ENCODE measurements around the gene NAT14.
A peak's percentile ranks its signal among the peaks of the same experiment; 100 is the strongest.

The NAT14 gene

DNA sequence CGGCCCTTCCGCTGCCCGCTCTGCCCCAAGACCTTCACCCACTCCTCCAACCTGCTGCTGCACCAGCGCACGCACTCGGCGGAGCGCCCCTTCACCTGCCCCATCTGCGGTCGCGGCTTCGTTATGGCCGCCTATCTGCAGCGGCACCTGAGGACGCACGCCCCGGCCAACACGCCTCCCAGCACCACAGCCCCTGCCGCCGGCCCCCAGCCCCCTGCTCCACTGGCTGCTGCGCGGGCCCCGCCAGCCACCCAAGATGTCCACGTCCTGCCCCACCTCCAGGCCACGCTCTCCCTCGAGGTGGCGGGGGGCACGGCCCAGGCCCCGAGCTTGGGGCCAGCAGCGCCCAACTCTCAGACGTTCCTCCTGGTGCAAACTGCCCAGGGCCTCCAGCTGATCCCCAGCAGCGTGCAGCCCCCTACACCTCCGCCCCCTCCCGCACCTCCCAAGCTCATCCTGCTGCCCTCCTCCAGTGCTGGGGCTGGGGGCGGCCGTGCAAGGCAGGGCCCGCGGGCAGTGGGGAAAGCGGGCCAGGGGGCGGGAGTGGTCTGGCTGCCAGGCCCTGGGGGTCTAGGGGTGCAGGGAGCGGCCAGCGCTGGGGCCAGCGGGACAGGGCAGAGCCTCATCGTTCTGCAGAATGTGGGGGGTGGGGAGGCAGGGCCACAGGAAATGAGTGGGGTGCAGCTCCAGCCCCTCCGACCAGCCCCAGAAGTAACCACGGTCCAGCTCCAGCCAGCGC, 1.9 kb upstream of the NAT14 start:
- Histone ChIP-seq H3K4me1 (ENCODE audit: low read depth, poor library complexity, severe bottlenecking) (peaks cover 12% of the 10 kb centered on the region), H3K4me2 (no peak overlapping the region), H3K9ac (no peak overlapping the region), H2AFZ (ENCODE audit: low read depth) (no peak overlapping the region), H3K27me3 (ENCODE audit: insufficient read depth, low read depth) (peaks cover 16% of the 10 kb centered on the region; the same call in 1 of the 2 replicates), H3K79me2 (ENCODE audit: insufficient read depth, low read depth) (peaks cover 6% of the 10 kb centered on the region; the same call in 1 of the 2 replicates), H4K20me1 (ENCODE audit: insufficient read depth) (no peaks in the 10 kb centered on the region), H3K4me3 (IDR thresholded peaks at IDR 0.05; ENCODE audit: insufficient read depth, low read depth, low read length) (no peak overlapping the region), H3K27ac (no peak overlapping the region), H3K36me3 (ENCODE audit: insufficient read depth) (no peaks in the 10 kb centered on the region)
- TF ChIP-seq, protein P1, sequence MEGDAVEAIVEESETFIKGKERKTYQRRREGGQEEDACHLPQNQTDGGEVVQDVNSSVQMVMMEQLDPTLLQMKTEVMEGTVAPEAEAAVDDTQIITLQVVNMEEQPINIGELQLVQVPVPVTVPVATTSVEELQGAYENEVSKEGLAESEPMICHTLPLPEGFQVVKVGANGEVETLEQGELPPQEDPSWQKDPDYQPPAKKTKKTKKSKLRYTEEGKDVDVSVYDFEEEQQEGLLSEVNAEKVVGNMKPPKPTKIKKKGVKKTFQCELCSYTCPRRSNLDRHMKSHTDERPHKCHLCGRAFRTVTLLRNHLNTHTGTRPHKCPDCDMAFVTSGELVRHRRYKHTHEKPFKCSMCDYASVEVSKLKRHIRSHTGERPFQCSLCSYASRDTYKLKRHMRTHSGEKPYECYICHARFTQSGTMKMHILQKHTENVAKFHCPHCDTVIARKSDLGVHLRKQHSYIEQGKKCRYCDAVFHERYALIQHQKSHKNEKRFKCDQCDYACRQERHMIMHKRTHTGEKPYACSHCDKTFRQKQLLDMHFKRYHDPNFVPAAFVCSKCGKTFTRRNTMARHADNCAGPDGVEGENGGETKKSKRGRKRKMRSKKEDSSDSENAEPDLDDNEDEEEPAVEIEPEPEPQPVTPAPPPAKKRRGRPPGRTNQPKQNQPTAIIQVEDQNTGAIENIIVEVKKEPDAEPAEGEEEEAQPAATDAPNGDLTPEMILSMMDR (conservative IDR thresholded peaks at IDR 0.05; ENCODE audit: low read depth, low read length) = no peak

GRCh38 chr19:55483706-55484592, 1.0 kb upstream of the NAT14 start:
- Histone ChIP-seq H3K79me2 (ENCODE audit: insufficient read depth, low read depth) (peaks cover 6% of the 10 kb centered on the region; the same call in 1 of the 2 replicates), H3K4me1 (ENCODE audit: low read depth, poor library complexity, severe bottlenecking) (peaks cover 9% of the 10 kb centered on the region), H3K4me2 (no peak overlapping the region; the same call in 1 of the 2 replicates), H3K36me3 (ENCODE audit: insufficient read depth) (no peaks in the 10 kb centered on the region), H3K9ac (no peak overlapping the region), H3K27ac (no peak overlapping the region), H3K27me3 (ENCODE audit: insufficient read depth, low read depth) (peaks cover 16% of the 10 kb centered on the region; the same call in 1 of the 2 replicates), H3K4me3 (IDR thresholded peaks at IDR 0.05; ENCODE audit: insufficient read depth, low read depth, low read length) (no peak overlapping the region), H4K20me1 (ENCODE audit: insufficient read depth) (no peaks in the 10 kb centered on the region), H2AFZ (ENCODE audit: low read depth) (no peak overlapping the region)
- TF ChIP-seq, protein P1 (conservative IDR thresholded peaks at IDR 0.05; ENCODE audit: low read depth, low read length) = no peak

DNA sequence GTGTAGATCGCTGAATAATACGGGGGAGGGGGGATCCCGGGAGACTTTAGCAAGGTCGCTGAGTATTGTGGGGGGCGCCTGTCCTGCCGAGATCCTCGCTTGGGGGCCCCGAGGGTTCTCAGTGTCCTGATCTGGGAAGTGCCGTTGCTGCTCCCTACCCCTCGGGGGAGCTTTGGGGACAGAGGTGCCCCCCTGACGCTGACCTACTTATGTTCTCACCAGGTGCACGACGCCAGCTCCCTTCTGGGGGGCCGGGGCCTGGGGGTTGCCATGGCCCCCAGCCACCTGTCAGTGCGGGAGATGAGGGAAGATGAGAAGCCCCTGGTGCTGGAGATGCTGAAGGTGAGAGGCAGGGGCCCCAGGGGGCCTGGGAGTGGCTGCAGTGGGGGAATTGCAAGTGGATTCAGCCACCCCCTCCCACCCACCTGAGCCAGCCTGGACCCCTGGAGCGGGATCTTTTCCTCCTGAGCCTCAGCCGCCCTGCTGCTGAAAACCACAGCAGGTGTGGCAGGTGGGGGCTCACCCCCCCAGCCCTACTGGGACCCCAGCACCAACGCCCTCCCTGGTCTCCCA, 537 bp downstream of the NAT14 start:
- Histone ChIP-seq H3K27ac (no peak overlapping the region), H3K4me2 (peak overlapping the region; percentile 15; the same call in 1 of the 2 replicates), H3K79me2 (ENCODE audit: insufficient read depth, low read depth) (no peaks in the 10 kb centered on the region), H3K9ac (no peak overlapping the region), H3K4me1 (ENCODE audit: low read depth, poor library complexity, severe bottlenecking) (no peaks in the 10 kb centered on the region), H3K27me3 (ENCODE audit: insufficient read depth, low read depth) (peaks cover 31% of the 10 kb centered on the region; the same call in 1 of the 2 replicates), H3K4me3 (IDR thresholded peaks at IDR 0.05; ENCODE audit: insufficient read depth, low read depth, low read length) (no peak overlapping the region), H4K20me1 (ENCODE audit: insufficient read depth) (no peaks in the 10 kb centered on the region), H3K36me3 (ENCODE audit: insufficient read depth) (no peaks in the 10 kb centered on the region), H2AFZ (ENCODE audit: low read depth) (no peak overlapping the region)
- TF ChIP-seq, protein P1 (conservative IDR thresholded peaks at IDR 0.05; ENCODE audit: low read depth, low read length) = no peak
